Measurements from ENCODE around the gene SLC19A1. TPM values are rescaled to one million over a fixed set of nuclear protein-coding genes. Genes with fewer than 3 reads are reported as not detected.

The SLC19A1 gene
- total and polyA plus RNA-seq, 4 donors, result 9.0 to 37.2 (median 21.1) TPM

- Histone ChIP-seq H3K4me3 (ENCODE audit: low read depth, low read length) (no peak overlapping the region), H3K27ac (ENCODE audit: low read depth, low read length) (no peak overlapping the region), H3K36me3 (ENCODE audit: control insufficient read depth, insufficient read depth, low read length) (peaks cover 24% of the 10 kb centered on the region), H3K9me3 (ENCODE audit: control insufficient read depth, insufficient read depth, low read length) (peaks cover 16% of the 10 kb centered on the region), H3K4me1 (ENCODE audit: control insufficient read depth, insufficient read depth, low read length) (peaks cover 29% of the 10 kb centered on the region), H3K27me3 (ENCODE audit: control insufficient read depth, insufficient read depth, low read length) (no peaks in the 10 kb centered on the region)
- WGBS (ENCODE audit: insufficient coverage), result 91% methylated on average over 4 of the region's 7 CpGs
- no peak for DNase-seq (ENCODE audit: low read depth in 4 of 6, low spot score in 6 of 6)
Observed at GRCh38 chr21:45463871-45464270, 78.4 kb downstream of the SLC19A1 start.

- H3K27me3 ChIP-seq (ENCODE audit: control insufficient read depth, insufficient read depth, low read length), result no peaks in the 10 kb centered on the region
- DNase-seq (ENCODE audit: low read depth in 4 of 6, low spot score in 6 of 6), result no peak
- peaks cover 20% of the 10 kb centered on the region for H3K36me3 ChIP-seq (ENCODE audit: control insufficient read depth, insufficient read depth, low read length)
- H3K9me3 ChIP-seq (ENCODE audit: control insufficient read depth, insufficient read depth, low read length), result peaks cover 16% of the 10 kb centered on the region
- peaks cover 27% of the 10 kb centered on the region for H3K4me1 ChIP-seq (ENCODE audit: control insufficient read depth, insufficient read depth, low read length)
- H3K27ac ChIP-seq (ENCODE audit: low read depth, low read length), result no peak overlapping the region
- H3K4me3 ChIP-seq (ENCODE audit: low read depth, low read length), result no peak overlapping the region
Observed at GRCh38 chr21:45461806-45462341, 80.4 kb downstream of the SLC19A1 start.

- H3K27me3 ChIP-seq (ENCODE audit: control insufficient read depth, insufficient read depth, low read length), result no peaks in the 10 kb centered on the region
- peaks cover 22% of the 10 kb centered on the region for H3K4me1 ChIP-seq (ENCODE audit: control insufficient read depth, insufficient read depth, low read length)
- DNase-seq (ENCODE audit: low read depth in 4 of 6, low spot score in 6 of 6), result no peak
- H3K27ac ChIP-seq (ENCODE audit: low read depth, low read length), result no peak overlapping the region
- H3K9me3 ChIP-seq (ENCODE audit: control insufficient read depth, insufficient read depth, low read length), result peaks cover 16% of the 10 kb centered on the region
- 88% methylated on average over 5 of the region's 5 CpGs for WGBS (ENCODE audit: insufficient coverage)
- H3K4me3 ChIP-seq (ENCODE audit: low read depth, low read length), result no peak overlapping the region
- H3K36me3 ChIP-seq (ENCODE audit: control insufficient read depth, insufficient read depth, low read length), result peaks cover 22% of the 10 kb centered on the region
Observed at GRCh38 chr21:45461369-45461750, 80.9 kb downstream of the SLC19A1 start.

GRCh38 chr21:45460611-45461368 lies 81.5 kb downstream of the SLC19A1 start:
- Histone ChIP-seq H3K9me3 (ENCODE audit: control insufficient read depth, insufficient read depth, low read length) (peaks cover 16% of the 10 kb centered on the region), H3K36me3 (ENCODE audit: control insufficient read depth, insufficient read depth, low read length) (peaks cover 28% of the 10 kb centered on the region), H3K4me1 (ENCODE audit: control insufficient read depth, insufficient read depth, low read length) (peaks cover 21% of the 10 kb centered on the region), H3K4me3 (ENCODE audit: low read depth, low read length) (no peak overlapping the region), H3K27me3 (ENCODE audit: control insufficient read depth, insufficient read depth, low read length) (no peaks in the 10 kb centered on the region), H3K27ac (ENCODE audit: low read depth, low read length) (no peak overlapping the region)
- 85% methylated on average over 6 of the region's 9 CpGs for whole genome bisulfite sequencing (ENCODE audit: insufficient coverage)
- no peak for DNase-seq (ENCODE audit: low read depth in 4 of 6, low spot score in 6 of 6)

- H3K27me3 ChIP-seq (ENCODE audit: control insufficient read depth, insufficient read depth, low read length), result no peaks in the 10 kb centered on the region
- peaks cover 28% of the 10 kb centered on the region for H3K36me3 ChIP-seq (ENCODE audit: control insufficient read depth, insufficient read depth, low read length)
- no peak for DNase-seq (ENCODE audit: low read depth in 4 of 6, low spot score in 6 of 6)
- peaks cover 16% of the 10 kb centered on the region for H3K9me3 ChIP-seq (ENCODE audit: control insufficient read depth, insufficient read depth, low read length)
- no peak overlapping the region for H3K4me3 ChIP-seq (ENCODE audit: low read depth, low read length)
- WGBS (ENCODE audit: insufficient coverage), result 96% methylated on average over 23 of the region's 23 CpGs
- peaks cover 28% of the 10 kb centered on the region for H3K4me1 ChIP-seq (ENCODE audit: control insufficient read depth, insufficient read depth, low read length)
- no peak overlapping the region for H3K27ac ChIP-seq (ENCODE audit: low read depth, low read length)
Observed at GRCh38 chr21:45460011-45460565, 82.2 kb downstream of the SLC19A1 start.

GRCh38 chr21:45459171-45460010 lies 82.8 kb downstream of the SLC19A1 start:
- no peak for DNase-seq (ENCODE audit: low read depth in 4 of 6, low spot score in 6 of 6)
- Histone ChIP-seq H3K9me3 (ENCODE audit: control insufficient read depth, insufficient read depth, low read length) (peaks cover 16% of the 10 kb centered on the region), H3K27me3 (ENCODE audit: control insufficient read depth, insufficient read depth, low read length) (no peaks in the 10 kb centered on the region), H3K4me3 (ENCODE audit: low read depth, low read length) (no peak overlapping the region), H3K4me1 (ENCODE audit: control insufficient read depth, insufficient read depth, low read length) (peaks cover 35% of the 10 kb centered on the region), H3K27ac (ENCODE audit: low read depth, low read length) (no peak overlapping the region), H3K36me3 (ENCODE audit: control insufficient read depth, insufficient read depth, low read length) (peaks cover 28% of the 10 kb centered on the region)
- WGBS (ENCODE audit: insufficient coverage), result 89% methylated on average over 21 of the region's 23 CpGs

GRCh38 chr21:45458281-45459170 lies 83.7 kb downstream of the SLC19A1 start:
- Histone ChIP-seq H3K4me3 (ENCODE audit: low read depth, low read length) (no peak overlapping the region), H3K27ac (ENCODE audit: low read depth, low read length) (no peak overlapping the region), H3K4me1 (ENCODE audit: control insufficient read depth, insufficient read depth, low read length) (peaks cover 43% of the 10 kb centered on the region), H3K9me3 (ENCODE audit: control insufficient read depth, insufficient read depth, low read length) (peaks cover 16% of the 10 kb centered on the region), H3K27me3 (ENCODE audit: control insufficient read depth, insufficient read depth, low read length) (no peaks in the 10 kb centered on the region), H3K36me3 (ENCODE audit: control insufficient read depth, insufficient read depth, low read length) (peaks cover 28% of the 10 kb centered on the region)
- 67% methylated on average over 27 of the region's 30 CpGs for WGBS (ENCODE audit: insufficient coverage)
- no peak for DNase-seq (ENCODE audit: low read depth in 4 of 6, low spot score in 6 of 6)

- peaks cover 16% of the 10 kb centered on the region for H3K9me3 ChIP-seq (ENCODE audit: control insufficient read depth, insufficient read depth, low read length)
- peaks cover 45% of the 10 kb centered on the region for H3K4me1 ChIP-seq (ENCODE audit: control insufficient read depth, insufficient read depth, low read length)
- no peak for DNase-seq (ENCODE audit: low read depth in 4 of 6, low spot score in 6 of 6)
- H3K36me3 ChIP-seq (ENCODE audit: control insufficient read depth, insufficient read depth, low read length), result peaks cover 28% of the 10 kb centered on the region
- no peaks in the 10 kb centered on the region for H3K27me3 ChIP-seq (ENCODE audit: control insufficient read depth, insufficient read depth, low read length)
- H3K27ac ChIP-seq (ENCODE audit: low read depth, low read length), result no peak overlapping the region
- 64% methylated on average over 9 of the region's 9 CpGs for WGBS (ENCODE audit: insufficient coverage)
- no peak overlapping the region for H3K4me3 ChIP-seq (ENCODE audit: low read depth, low read length)
Observed at GRCh38 chr21:45457832-45458172, 84.4 kb downstream of the SLC19A1 start.

Data from spinal cord (tissue), 10 donors.